ENCODE results near the gene CD3E. TPM values are rescaled to one million over a fixed set of nuclear protein-coding genes. Genes with fewer than 3 reads are reported as not detected.

CD3E gene
- total RNA-seq, 1 experiment from 2014 or later, result not detected

DNA sequence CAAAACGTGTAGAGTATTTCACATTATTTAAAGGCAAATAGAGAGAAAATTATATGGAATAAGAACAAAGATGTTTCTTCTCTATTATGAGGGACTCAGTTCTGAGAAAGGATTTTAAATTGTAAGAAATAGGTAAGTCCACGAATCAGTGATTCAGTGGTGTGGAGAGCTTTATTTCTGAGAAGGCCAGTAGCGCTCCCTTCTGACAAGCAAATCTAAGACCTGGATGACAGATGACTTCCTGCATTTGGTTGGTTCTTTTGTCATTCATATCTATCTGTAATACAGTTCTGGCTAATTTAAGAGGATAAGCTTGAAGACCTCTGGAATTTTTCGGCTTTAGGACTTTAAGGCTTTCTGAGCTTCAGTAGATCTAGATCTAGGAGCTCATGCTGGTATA is 7.0 kb downstream of the CD3E start:
- H3K9me3 Mint-ChIP-seq, result no peaks in the 10 kb centered on the region
- Histone ChIP-seq H3T11ph (ENCODE audit: low read length) (no peak overlapping the region), H2BK120ac (ENCODE audit: low read depth, low read length, poor library complexity, severe bottlenecking) (no peak overlapping the region), H2BK20ac (ENCODE audit: low read depth, low read length, poor library complexity, severe bottlenecking) (no peak overlapping the region), H3K4ac (ENCODE audit: low read depth, low read length) (no peak overlapping the region), H3K9me3 (ENCODE audit: control insufficient read depth, low read depth, low read length) (no peaks in the 10 kb centered on the region), H2BK5ac (ENCODE audit: insufficient read length, low read length) (no peak overlapping the region), H3K23ac (ENCODE audit: insufficient read length, low read depth, low read length) (no peak overlapping the region), H3K79me1 (ENCODE audit: insufficient read depth, low read depth, low read length, poor library complexity, severe bottlenecking) (no peaks in the 10 kb centered on the region), H3K56ac (ENCODE audit: insufficient read length, low read depth, low read length) (no peak overlapping the region), H3K27ac (ENCODE audit: insufficient read length, low read depth, low read length) (no peak overlapping the region), H2AK5ac (ENCODE audit: insufficient read length, low read length) (no peak overlapping the region), H3K27me3 (ENCODE audit: insufficient read depth, low read length) (no peaks in the 10 kb centered on the region), H2AFZ (ENCODE audit: low read length) (no peak overlapping the region), H2BK12ac (ENCODE audit: insufficient read length, low read depth, low read length) (no peak overlapping the region), H3K23me2 (ENCODE audit: insufficient read length, low read depth, low read length, poor library complexity, severe bottlenecking) (peaks cover 9% of the 10 kb centered on the region), H3K4me2 (ENCODE audit: insufficient read depth, insufficient read length, low read length) (no peak overlapping the region), H4K8ac (replicated peaks; ENCODE audit: insufficient read length, low read depth, low read length) (no peak overlapping the region), H4K91ac (ENCODE audit: insufficient read length, low read depth, low read length) (no peak overlapping the region), H3K79me2 (ENCODE audit: insufficient read depth, low read length) (no peaks in the 10 kb centered on the region), H2BK15ac (ENCODE audit: low read depth, low read length) (no peak overlapping the region), H4K20me1 (ENCODE audit: control insufficient read depth, insufficient read depth, insufficient read length) (no peaks in the 10 kb centered on the region), H3K18ac (ENCODE audit: insufficient read length, low read depth, low read length) (no peak overlapping the region), H3K9ac (ENCODE audit: extremely low read depth, insufficient read length, low read length) (no peak overlapping the region), H4K5ac (ENCODE audit: insufficient read length, low read depth, low read length) (no peak overlapping the region), H3K14ac (ENCODE audit: insufficient read depth, low read length) (no peak overlapping the region), H3K4me1 (ENCODE audit: insufficient read depth, low read length) (peaks cover 6% of the 10 kb centered on the region; the same call in 1 of the 2 replicates)
- H3K4me1 Mint-ChIP-seq, result peaks cover 24 to 29% of the 10 kb centered on the region in 2 experiments
- no peak overlapping the region for H3K27ac Mint-ChIP-seq
- DNase-seq, result no peak
- WGBS (ENCODE audit: extremely low coverage, insufficient read length, low lambda C conversion rate), result no CpG with 5 or more reads among the region's 4 CpGs
- peaks cover 29% of the 10 kb centered on the region for H3K27me3 Mint-ChIP-seq (ENCODE audit: low read depth)
- TF ChIP-seq, protein P1, sequence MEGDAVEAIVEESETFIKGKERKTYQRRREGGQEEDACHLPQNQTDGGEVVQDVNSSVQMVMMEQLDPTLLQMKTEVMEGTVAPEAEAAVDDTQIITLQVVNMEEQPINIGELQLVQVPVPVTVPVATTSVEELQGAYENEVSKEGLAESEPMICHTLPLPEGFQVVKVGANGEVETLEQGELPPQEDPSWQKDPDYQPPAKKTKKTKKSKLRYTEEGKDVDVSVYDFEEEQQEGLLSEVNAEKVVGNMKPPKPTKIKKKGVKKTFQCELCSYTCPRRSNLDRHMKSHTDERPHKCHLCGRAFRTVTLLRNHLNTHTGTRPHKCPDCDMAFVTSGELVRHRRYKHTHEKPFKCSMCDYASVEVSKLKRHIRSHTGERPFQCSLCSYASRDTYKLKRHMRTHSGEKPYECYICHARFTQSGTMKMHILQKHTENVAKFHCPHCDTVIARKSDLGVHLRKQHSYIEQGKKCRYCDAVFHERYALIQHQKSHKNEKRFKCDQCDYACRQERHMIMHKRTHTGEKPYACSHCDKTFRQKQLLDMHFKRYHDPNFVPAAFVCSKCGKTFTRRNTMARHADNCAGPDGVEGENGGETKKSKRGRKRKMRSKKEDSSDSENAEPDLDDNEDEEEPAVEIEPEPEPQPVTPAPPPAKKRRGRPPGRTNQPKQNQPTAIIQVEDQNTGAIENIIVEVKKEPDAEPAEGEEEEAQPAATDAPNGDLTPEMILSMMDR (conservative IDR thresholded peaks at IDR 0.05), result no peak
- no peaks in the 10 kb centered on the region for H3K36me3 Mint-ChIP-seq (ENCODE audit: insufficient read depth in 1 of 3, low read depth in 3 of 3)
- H3K4me3 Mint-ChIP-seq, result no peak overlapping the region

Measured in H9 (cell line).